Measurements from ENCODE around the gene RDH13.

- TF ChIP-seq EZH2 (IDR thresholded peaks at IDR 0.05), result no peak
- TF ChIP-seq POLR2AphosphoS5 (IDR thresholded peaks at IDR 0.05; ENCODE audit: borderline replicate concordance, low read depth, low read length), result no peak
- TF ChIP-seq FOXP2 (optimal IDR thresholded peaks at IDR 0.05; ENCODE audit: control extremely low read depth, extremely low read length, insufficient read depth), result no peak
Measured at GRCh38 chr19:55081770-55082019, 18.7 kb upstream of the RDH13 start.
